H1 (cell line): ENCODE measurements around the gene SOHLH2. TPM values are rescaled to one million over a fixed set of nuclear protein-coding genes. Genes with fewer than 3 reads are reported as not detected.

ENCODE experiments used
- CTCF ChIA-PET: fragments of 300-600 bp; sonication (Branson Sonifier 250); formaldehyde crosslinking; loops from one replicate; lab custom pipeline; 2021; ENCODE audit not compliant: partially characterized antibody; lab: Charles Lee
- POLR2A ChIA-PET: fragments of 300-600 bp; sonication (Branson Sonifier 250); formaldehyde crosslinking; loops from one replicate; lab custom pipeline; 2021; ENCODE audit warnings: inconsistent platforms; ENCODE audit not compliant: partially characterized antibody; lab: Charles Lee
- DNase-seq, 2 experiments: peaks; one replicate each; pipeline versions ENCODE4 v3.0.0 to v3.0.0-alpha.2; 2010 to 2022; ENCODE audit warnings: low spot score in 2 of 2, low read depth in 1 of 2, mixed read lengths in 1 of 2
- FAIRE-seq: peaks from 2 replicates; lab custom pipeline; 2011; peaks lifted over from hg19 to GRCh38; lab: Jason Lieb, UNC
- H2AFZ ChIP-seq: 2 replicates; pipeline ENCODE4 v1.8.1; 2012; ENCODE audit warnings: low read length, inconsistent platforms
- H2AK5ac ChIP-seq: 2 replicates; pipeline ENCODE4 v1.6.1; 2013; ENCODE audit warnings: low read depth, low read length
- H2BK120ac ChIP-seq: replicated peaks from 2 replicates; pipeline ENCODE3; 2013; ENCODE audit warnings: low read depth, low read length, inconsistent platforms
- H2BK12ac ChIP-seq: 2 replicates; pipeline ENCODE4 v1.6.1; 2013; ENCODE audit warnings: low read depth, low read length
- H2BK15ac ChIP-seq: 2 replicates; pipeline ENCODE4 v1.6.1; 2013; ENCODE audit warnings: low read length
- H2BK20ac ChIP-seq: 2 replicates; pipeline ENCODE4 v1.6.1; 2013; ENCODE audit warnings: low read length
- H2BK5ac ChIP-seq: 2 replicates; pipeline ENCODE4 v1.6.1; 2013; ENCODE audit warnings: low read depth, low read length
- H3K14ac ChIP-seq: 2 replicates; pipeline ENCODE4 v1.6.1; 2013; ENCODE audit warnings: inconsistent platforms; ENCODE audit not compliant: insufficient read length
- H3K18ac ChIP-seq: 2 replicates; pipeline ENCODE4 v1.6.1; 2013; ENCODE audit warnings: low read length; ENCODE audit errors: extremely low read depth
- H3K23ac ChIP-seq: 2 replicates; pipeline ENCODE4 v1.6.1; 2013; ENCODE audit warnings: inconsistent platforms; ENCODE audit not compliant: insufficient read length
- H3K23me2 ChIP-seq: 2 replicates; pipeline ENCODE4 v1.6.1; 2013; ENCODE audit warnings: low read depth, low read length
- H3K27ac ChIP-seq: 2 replicates; pipeline ENCODE4 v1.6.1; 2011; ENCODE audit warnings: low read depth, low read length, inconsistent platforms
- H3K27me3 ChIP-seq, 4 experiments: replicated peaks in 1 of 4; 1 replicate in 1 of 4; 2 replicates in 3 of 4; pipeline versions ENCODE4 v1.6.1 to v1.8.1; 2011 to 2013; ENCODE audit warnings: low read length in 3 of 4, mild to moderate bottlenecking in 3 of 4, inconsistent platforms in 2 of 4, mixed read lengths in 2 of 4, moderate library complexity in 1 of 4; ENCODE audit not compliant: control insufficient read depth in 3 of 4, insufficient read depth in 3 of 4; ENCODE audit errors: extremely low read depth in 1 of 4
- H3K36me3 ChIP-seq, 4 experiments: 2 replicates each; pipeline versions ENCODE4 v1.6.1 to v1.8.1; 2011 to 2013; ENCODE audit warnings: mild to moderate bottlenecking in 4 of 4, low read length in 3 of 4, moderate library complexity in 2 of 4, control low read depth in 1 of 4, inconsistent platforms in 1 of 4; ENCODE audit not compliant: insufficient read depth in 4 of 4, control insufficient read depth in 2 of 4
- H3K4ac ChIP-seq: replicated peaks from 2 replicates; pipeline ENCODE3; 2013; ENCODE audit warnings: low read length, low read depth, mixed read lengths, inconsistent platforms; ENCODE audit not compliant: insufficient read length
- H3K4me1 ChIP-seq, 4 experiments: replicated peaks in 1 of 4; 1 replicate in 1 of 4; 2 replicates in 3 of 4; pipeline versions ENCODE4 v1.6.1 to v1.8.1; 2011 to 2013; ENCODE audit warnings: low read length in 3 of 4, inconsistent platforms in 2 of 4, mixed read lengths in 1 of 4; ENCODE audit not compliant: insufficient read depth in 4 of 4, control insufficient read depth in 3 of 4
- H3K4me2 ChIP-seq, 2 experiments: 2 replicates each; pipeline versions ENCODE4 v1.6.1 to v1.8.1; 2011 to 2013; ENCODE audit warnings: low read depth in 2 of 2, low read length in 2 of 2, control low read depth in 1 of 2, inconsistent platforms in 1 of 2, mild to moderate bottlenecking in 1 of 2; ENCODE audit not compliant: insufficient read depth in 1 of 2
- H3K4me3 ChIP-seq, 4 experiments: fragments of 200-600, 300-600 bp in 1 of 4; sonication (generic), shearing (Covaris generic), sonication (Bioruptor Twin) in 1 of 4; 2 replicates each; pipeline versions ENCODE4 v1.5.1 to v1.8.1; 2011 to 2016; ENCODE audit warnings: low read length in 4 of 4, low read depth in 3 of 4, control low read depth in 2 of 4, inconsistent platforms in 2 of 4, mild to moderate bottlenecking in 2 of 4, mixed read lengths in 1 of 4, moderate library complexity in 1 of 4; ENCODE audit not compliant: insufficient read depth in 2 of 4; ENCODE audit errors: extremely low read depth in 1 of 4
- H3K56ac ChIP-seq: replicated peaks from 2 replicates; pipeline ENCODE3; 2013; ENCODE audit warnings: low read depth, mild to moderate bottlenecking, mixed read lengths, low read length, inconsistent platforms; ENCODE audit not compliant: insufficient read length
- H3K79me1 ChIP-seq: 2 replicates; pipeline ENCODE4 v1.6.1; 2013; ENCODE audit warnings: low read depth, low read length, control low read depth
- H3K79me2 ChIP-seq, 2 experiments: 2 replicates each; pipeline versions ENCODE4 v1.6.1 to v1.8.1; 2012 to 2013; ENCODE audit warnings: low read length in 2 of 2, mild to moderate bottlenecking in 2 of 2, inconsistent platforms in 1 of 2; ENCODE audit not compliant: insufficient read depth in 2 of 2, control insufficient read depth in 1 of 2
- H3K9ac ChIP-seq, 4 experiments: replicated peaks in 1 of 4; 1 replicate in 1 of 4; 2 replicates in 3 of 4; pipeline versions ENCODE4 v1.6.1 to v1.8.1; 2011 to 2013; ENCODE audit warnings: low read depth in 3 of 4, low read length in 3 of 4, control low read depth in 2 of 4, mild to moderate bottlenecking in 2 of 4, moderate library complexity in 2 of 4, inconsistent platforms in 1 of 4; ENCODE audit errors: extremely low read depth in 1 of 4
- H3K9me3 ChIP-seq, 2 experiments: 2 replicates each; pipeline versions ENCODE4 v1.6.1 to v1.8.1; 2012 to 2013; ENCODE audit warnings: mild to moderate bottlenecking in 2 of 2, moderate library complexity in 2 of 2, control low read depth in 1 of 2, inconsistent platforms in 1 of 2, low read depth in 1 of 2, low read length in 1 of 2, mixed read lengths in 1 of 2; ENCODE audit not compliant: insufficient read depth in 2 of 2
- H4K20me1 ChIP-seq, 2 experiments: replicated peaks in 1 of 2; 2 replicates each; pipeline versions ENCODE3 to v1.8.1; 2011 to 2013; ENCODE audit warnings: inconsistent platforms in 2 of 2, low read length in 2 of 2, mild to moderate bottlenecking in 1 of 2; ENCODE audit not compliant: insufficient read depth in 2 of 2, control insufficient read depth in 1 of 2
- H4K5ac ChIP-seq: 2 replicates; pipeline ENCODE4 v1.6.1; 2013; ENCODE audit warnings: low read length, low read depth, mixed read lengths, inconsistent platforms; ENCODE audit not compliant: insufficient read length
- H4K8ac ChIP-seq: 2 replicates; pipeline ENCODE4 v1.8.0; 2013; ENCODE audit warnings: mild to moderate bottlenecking, moderate library complexity, low read length, inconsistent platforms; ENCODE audit not compliant: insufficient read depth; ENCODE audit errors: extremely low read depth
- H4K91ac ChIP-seq: replicated peaks from 2 replicates; pipeline ENCODE3; 2013; ENCODE audit warnings: low read length, mixed read lengths, inconsistent platforms; ENCODE audit not compliant: insufficient read length
- CHD1 ChIP-seq: IDR thresholded peaks from 2 replicates; pipeline ENCODE4 v1.6.1; 2012; ENCODE audit warnings: low read depth, low read length, improper control_type of control experiment
- CHD2 ChIP-seq: IDR thresholded peaks from 2 replicates; pipeline ENCODE4 v1.6.1; 2012; ENCODE audit warnings: low read length, improper control_type of control experiment
- GTF2F1 ChIP-seq: IDR thresholded peaks from 2 replicates; pipeline ENCODE4 v1.6.1; 2012; ENCODE audit warnings: low read depth, low read length, improper control_type of control experiment, borderline replicate concordance
- NANOG ChIP-seq: IDR thresholded peaks from 2 replicates; pipeline ENCODE4 v1.6.1; 2011; ENCODE audit warnings: low read length, low read depth, mild to moderate bottlenecking, inconsistent platforms; ENCODE audit not compliant: insufficient read depth, poor library complexity, severe bottlenecking
- RXRA ChIP-seq: IDR thresholded peaks from 2 replicates; pipeline ENCODE4 v1.6.1; 2011; ENCODE audit warnings: low read depth, mild to moderate bottlenecking, low read length, moderate library complexity; ENCODE audit not compliant: insufficient read depth
- WGBS, 2 experiments: shearing (Covaris generic) in 1 of 2; methylation state at CpG; one replicate each; pipeline versions ENCODE4 v1.1.6 to v1.1.7; 2013 to 2015; ENCODE audit warnings: low lambda C conversion rate in 2 of 2, mixed read lengths in 2 of 2, inconsistent platforms in 1 of 2, low coverage in 1 of 2, missing lambda C conversion rate in 1 of 2; ENCODE audit not compliant: insufficient replicate concordance in 2 of 2, insufficient coverage in 1 of 2, insufficient read length in 1 of 2; ENCODE audit errors: extremely low coverage in 1 of 2, missing lambda C conversion rate in 1 of 2; 5-methylcytosine and 5-hydroxymethylcytosine counted together
- polyA plus RNA-seq, 7 experiments: library from polyadenylated mRNA; depleted of rRNA in 3 of 7; stranded (reverse) in 5 of 7; unstranded in 2 of 7; fragments of >200 nt in 5 of 7; fragments of 200-250 nt in 2 of 7; gene quantifications; 1 replicate in 5 of 7; 2 replicates in 1 of 7; 4 replicates in 1 of 7; pipeline versions ENCODE4 v1.2.1 to v1.2.3, GENCODE V29; 2011 to 2013; ENCODE audit warnings: missing spikeins in 2 of 7, mixed read lengths in 2 of 7
- total RNA-seq: library from RNA; stranded (reverse); fragmentation: NEBNext Ultra II Directional; extraction: Animal tissue kit (Norgen Biotek cat#: 25700); gene quantifications from 2 replicates; pipeline ENCODE4 v1.2.1, GENCODE V29; 2021
- TF ChIP-seq, protein P1 (sequence below): IDR thresholded peaks from 2 replicates; pipeline ENCODE4 v1.6.1; 2012; ENCODE audit warnings: inconsistent platforms
- TF ChIP-seq, protein P2 (sequence below): IDR thresholded peaks from 2 replicates; pipeline ENCODE4 v1.6.1; 2012; ENCODE audit warnings: inconsistent platforms
- TF ChIP-seq, protein P3 (sequence below): IDR thresholded peaks from 2 replicates; pipeline ENCODE4 v1.6.1; 2012; ENCODE audit warnings: low read length, inconsistent platforms
- TF ChIP-seq, protein P4 (sequence below): IDR thresholded peaks from 2 replicates; pipeline ENCODE4 v1.6.1; 2011; ENCODE audit warnings: low read depth, mild to moderate bottlenecking, low read length; ENCODE audit not compliant: insufficient read depth

The SOHLH2 gene
- total and polyA plus RNA-seq, 2 of the 8 experiments (the other 6 are each of a cell fraction or from before 2014, with no cell fraction given), result 6.8 to 10.3 TPM

DNA sequence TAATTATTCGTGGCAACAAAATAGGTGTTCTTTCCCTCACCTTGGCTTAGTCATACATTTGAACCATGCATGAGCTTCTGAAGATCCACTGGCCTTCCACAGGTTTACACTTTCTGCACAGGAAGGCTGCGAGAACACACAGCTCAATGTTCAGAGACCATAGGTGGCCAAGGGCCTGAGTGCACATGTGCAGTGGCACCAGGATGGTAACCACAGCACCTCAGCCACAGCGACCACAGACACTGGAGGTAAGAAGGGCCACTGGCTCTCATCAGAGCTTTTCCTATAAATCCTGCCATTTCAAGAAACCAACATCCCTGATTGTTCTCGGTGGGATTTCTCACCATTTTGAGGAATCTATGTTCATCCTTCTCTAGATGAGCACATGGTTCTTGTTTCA lies 84.8 kb downstream of the SOHLH2 start:
- peaks cover 0 to 11% (median 6%) of the 10 kb centered on the region in 4 experiments; a peak in 6 of 7 replicates for H3K4me1 ChIP-seq
- H3K79me1 ChIP-seq, result no peaks in the 10 kb centered on the region
- H3K27ac ChIP-seq, result no peak overlapping the region
- peak overlapping the region; percentile 28 to 96; a peak in 2 of 4 replicates for H3K4me2 ChIP-seq
- ChIA-PET POLR2A (interaction anchor here (0.8 to 1.8 kb wide), 2 partner anchors 10 to 15 kb away, joined by 3 to 4 read pairs; no protein-coding TSS in a partner anchor), CTCF (interaction anchor here (0.6 to 2.2 kb wide), 2 partner anchors 24 to 150 kb away, joined by 3 to 7 read pairs; no protein-coding TSS in a partner anchor)
- no peak overlapping the region for H2BK20ac ChIP-seq
- peaks cover 12% of the 10 kb centered on the region for H3K23me2 ChIP-seq
- H2BK120ac ChIP-seq, result no peak overlapping the region
- H3K9me3 ChIP-seq, result no peaks in the 10 kb centered on the region
- H2AFZ ChIP-seq, result no peak overlapping the region
- H3K36me3 ChIP-seq, result no peaks in the 10 kb centered on the region
- 0 out of 2 replicates have a peak overlapping the region, but pooled peaks have one; percentile 30 for H2AK5ac ChIP-seq
- DNase-seq, result no peak
- H3K23ac ChIP-seq, result no peak overlapping the region
- H4K20me1 ChIP-seq, result peaks cover 0 to 2% of the 10 kb centered on the region in 2 experiments
- H3K27me3 ChIP-seq, result peaks cover 8 to 28% (median 25%) of the 10 kb centered on the region in 4 experiments
- 89% methylated on average over 4 of the region's 4 CpGs; no CpG with 5 or more reads in 1 of the 2 experiments for WGBS, 2 experiments
- H3K14ac ChIP-seq, result no peak overlapping the region
- H2BK15ac ChIP-seq, result no peak overlapping the region
- no peak overlapping the region for H3K9ac ChIP-seq
- no peak overlapping the region for H2BK5ac ChIP-seq
- peak overlapping the region in 1 of 4 experiments; percentile 75; a peak in 2 of 8 replicates for H3K4me3 ChIP-seq
- H3K18ac ChIP-seq, result no peak overlapping the region
- FAIRE-seq, result no peak
- no peak overlapping the region for H4K5ac ChIP-seq
- no peak overlapping the region for H3K4ac ChIP-seq
- no peak overlapping the region for H2BK12ac ChIP-seq
- no peak overlapping the region for H4K91ac ChIP-seq
- no peak overlapping the region for H3K56ac ChIP-seq
- no peaks in the 10 kb centered on the region for H3K79me2 ChIP-seq
- H4K8ac ChIP-seq, result no peak overlapping the region
- no peak for TF ChIP-seq CHD1
- TF ChIP-seq, protein P1, sequence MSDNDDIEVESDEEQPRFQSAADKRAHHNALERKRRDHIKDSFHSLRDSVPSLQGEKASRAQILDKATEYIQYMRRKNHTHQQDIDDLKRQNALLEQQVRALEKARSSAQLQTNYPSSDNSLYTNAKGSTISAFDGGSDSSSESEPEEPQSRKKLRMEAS, result no peak
- TF ChIP-seq GTF2F1, result no peak
- no peak for TF ChIP-seq RXRA
- TF ChIP-seq CHD2, result no peak
- TF ChIP-seq, protein P2, sequence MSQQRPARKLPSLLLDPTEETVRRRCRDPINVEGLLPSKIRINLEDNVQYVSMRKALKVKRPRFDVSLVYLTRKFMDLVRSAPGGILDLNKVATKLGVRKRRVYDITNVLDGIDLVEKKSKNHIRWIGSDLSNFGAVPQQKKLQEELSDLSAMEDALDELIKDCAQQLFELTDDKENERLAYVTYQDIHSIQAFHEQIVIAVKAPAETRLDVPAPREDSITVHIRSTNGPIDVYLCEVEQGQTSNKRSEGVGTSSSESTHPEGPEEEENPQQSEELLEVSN, result no peak
- TF ChIP-seq, protein P3, sequence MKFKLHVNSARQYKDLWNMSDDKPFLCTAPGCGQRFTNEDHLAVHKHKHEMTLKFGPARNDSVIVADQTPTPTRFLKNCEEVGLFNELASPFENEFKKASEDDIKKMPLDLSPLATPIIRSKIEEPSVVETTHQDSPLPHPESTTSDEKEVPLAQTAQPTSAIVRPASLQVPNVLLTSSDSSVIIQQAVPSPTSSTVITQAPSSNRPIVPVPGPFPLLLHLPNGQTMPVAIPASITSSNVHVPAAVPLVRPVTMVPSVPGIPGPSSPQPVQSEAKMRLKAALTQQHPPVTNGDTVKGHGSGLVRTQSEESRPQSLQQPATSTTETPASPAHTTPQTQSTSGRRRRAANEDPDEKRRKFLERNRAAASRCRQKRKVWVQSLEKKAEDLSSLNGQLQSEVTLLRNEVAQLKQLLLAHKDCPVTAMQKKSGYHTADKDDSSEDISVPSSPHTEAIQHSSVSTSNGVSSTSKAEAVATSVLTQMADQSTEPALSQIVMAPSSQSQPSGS, result no peak
- TF ChIP-seq NANOG, result no peak
- TF ChIP-seq, protein P4, sequence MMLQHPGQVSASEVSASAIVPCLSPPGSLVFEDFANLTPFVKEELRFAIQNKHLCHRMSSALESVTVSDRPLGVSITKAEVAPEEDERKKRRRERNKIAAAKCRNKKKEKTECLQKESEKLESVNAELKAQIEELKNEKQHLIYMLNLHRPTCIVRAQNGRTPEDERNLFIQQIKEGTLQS, result no peak
